8988T (cell line): ENCODE data around the gene AQP6.

Experiments
- DNase-seq: peaks from one replicate; pipeline ENCODE4 v3.0.0; 2011

Gene AQP6

GRCh38 chr12:49972641-49973360 lies at the start of gene AQP6:
Gene AQP6 (plus strand): TSS chr12:49972947. CDS start chr12:49973174, 227 bp downstream.
- DNase-seq: no peak

- DNase-seq: no peak
Measured at GRCh38 chr12:49923035-49923644, 49.6 kb upstream of the AQP6 start.

GRCh38 chr12:49923880-49924556 lies 48.7 kb upstream of the AQP6 start:
- DNase-seq: no peak

- DNase-seq: no peak
Measured at GRCh38 chr12:49924628-49925246, 48.0 kb upstream of the AQP6 start.

GRCh38 chr12:49925433-49926204 lies 47.1 kb upstream of the AQP6 start:
- no peak for DNase-seq

- no peak for DNase-seq
Measured at GRCh38 chr12:49928471-49928870, 44.3 kb upstream of the AQP6 start.

GRCh38 chr12:49929581-49929980 lies 43.2 kb upstream of the AQP6 start:
- DNase-seq: no peak

- DNase-seq: no peak
Measured at GRCh38 chr12:49930515-49931288, 42.0 kb upstream of the AQP6 start.

GRCh38 chr12:49932023-49932422 lies 40.7 kb upstream of the AQP6 start:
- no peak for DNase-seq

- no peak for DNase-seq
Measured at GRCh38 chr12:49932533-49933130, 40.1 kb upstream of the AQP6 start.

GRCh38 chr12:49933796-49934195 lies 39.0 kb upstream of the AQP6 start:
- DNase-seq: no peak

- DNase-seq: no peak
Measured at GRCh38 chr12:49934505-49934904, 38.2 kb upstream of the AQP6 start.

- DNase-seq: no peak
Measured at GRCh38 chr12:49936925-49937324, 35.8 kb upstream of the AQP6 start.

- DNase-seq: no peak
Measured at GRCh38 chr12:49937639-49938300, 35.0 kb upstream of the AQP6 start.

GRCh38 chr12:49939307-49939706 lies 33.4 kb upstream of the AQP6 start:
- no peak for DNase-seq

GRCh38 chr12:49939707-49940106 lies 33.0 kb upstream of the AQP6 start:
- DNase-seq: no peak

GRCh38 chr12:49941556-49942511 lies 30.9 kb upstream of the AQP6 start:
- no peak for DNase-seq

GRCh38 chr12:49942512-49942893 lies 30.2 kb upstream of the AQP6 start:
- no peak for DNase-seq

GRCh38 chr12:49942921-49943624 lies 29.7 kb upstream of the AQP6 start:
- DNase-seq: no peak
